Measurements from ENCODE around the gene PDLIM5. TPM values are rescaled to one million over a fixed set of nuclear protein-coding genes. Genes with fewer than 3 reads are reported as not detected.

Gene PDLIM5
- total RNA-seq, 1 experiment from 2014 or later: 58.0 TPM

DNA sequence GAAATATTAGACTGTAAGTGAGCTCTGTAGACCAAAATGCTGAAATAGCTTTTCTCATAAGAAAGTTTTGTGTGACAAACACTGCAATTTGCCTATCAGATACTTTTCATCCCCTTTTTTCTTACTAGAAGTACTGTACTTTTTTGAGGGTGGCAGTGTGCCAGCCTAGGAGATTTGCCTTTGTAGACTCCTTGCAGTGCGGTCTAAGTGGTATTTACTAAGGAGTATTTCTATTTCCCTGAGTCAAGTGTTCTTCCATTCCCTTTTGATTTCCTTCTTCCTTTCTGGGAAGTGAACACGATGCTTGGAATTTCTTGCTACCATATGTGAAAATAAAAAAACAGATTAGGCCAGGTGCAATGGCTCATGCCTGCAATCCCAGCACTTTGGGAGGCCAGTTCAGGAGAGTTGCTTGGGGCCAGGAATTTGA lies 34.6 kb downstream of the PDLIM5 start:
- H2AFZ ChIP-seq (ENCODE audit: low read length): no peak overlapping the region
- H2BK20ac ChIP-seq (ENCODE audit: low read depth, low read length, poor library complexity, severe bottlenecking): no peak overlapping the region
- no peak overlapping the region for H2BK120ac ChIP-seq (ENCODE audit: low read depth, low read length, poor library complexity, severe bottlenecking)
- H4K8ac ChIP-seq (replicated peaks; ENCODE audit: insufficient read length, low read depth, low read length): no peak overlapping the region
- H3K4ac ChIP-seq (ENCODE audit: low read depth, low read length): no peak overlapping the region
- no peak overlapping the region for H3K9ac ChIP-seq (ENCODE audit: extremely low read depth, insufficient read length, low read length)
- Mint-ChIP-seq H3K4me1 (no peaks in the 10 kb centered on the region), H3K27me3 (ENCODE audit: low read depth) (no peaks in the 10 kb centered on the region), H3K9me3 (no peaks in the 10 kb centered on the region), H3K4me3 (no peak overlapping the region), H3K36me3 (ENCODE audit: insufficient read depth in 1 of 3, low read depth in 3 of 3) (no peaks in the 10 kb centered on the region), H3K27ac (no peak overlapping the region)
- no peak overlapping the region for H3K18ac ChIP-seq (ENCODE audit: insufficient read length, low read depth, low read length)
- H3K4me2 ChIP-seq (ENCODE audit: insufficient read depth, insufficient read length, low read length): no peak overlapping the region
- no CpG with 5 or more reads among the region's 2 CpGs for WGBS (ENCODE audit: extremely low coverage, insufficient read length, low lambda C conversion rate)
- no peaks in the 10 kb centered on the region for H3K23me2 ChIP-seq (ENCODE audit: insufficient read length, low read depth, low read length, poor library complexity, severe bottlenecking)
- H3K79me1 ChIP-seq (ENCODE audit: insufficient read depth, low read depth, low read length, poor library complexity, severe bottlenecking): peaks cover 3% of the 10 kb centered on the region
- H3K23ac ChIP-seq (ENCODE audit: insufficient read length, low read depth, low read length): no peak overlapping the region
- H2BK12ac ChIP-seq (ENCODE audit: insufficient read length, low read depth, low read length): no peak overlapping the region
- no peaks in the 10 kb centered on the region for H3K27me3 ChIP-seq (ENCODE audit: insufficient read depth, low read length)
- H4K5ac ChIP-seq (ENCODE audit: insufficient read length, low read depth, low read length): no peak overlapping the region
- TF ChIP-seq, protein P1, sequence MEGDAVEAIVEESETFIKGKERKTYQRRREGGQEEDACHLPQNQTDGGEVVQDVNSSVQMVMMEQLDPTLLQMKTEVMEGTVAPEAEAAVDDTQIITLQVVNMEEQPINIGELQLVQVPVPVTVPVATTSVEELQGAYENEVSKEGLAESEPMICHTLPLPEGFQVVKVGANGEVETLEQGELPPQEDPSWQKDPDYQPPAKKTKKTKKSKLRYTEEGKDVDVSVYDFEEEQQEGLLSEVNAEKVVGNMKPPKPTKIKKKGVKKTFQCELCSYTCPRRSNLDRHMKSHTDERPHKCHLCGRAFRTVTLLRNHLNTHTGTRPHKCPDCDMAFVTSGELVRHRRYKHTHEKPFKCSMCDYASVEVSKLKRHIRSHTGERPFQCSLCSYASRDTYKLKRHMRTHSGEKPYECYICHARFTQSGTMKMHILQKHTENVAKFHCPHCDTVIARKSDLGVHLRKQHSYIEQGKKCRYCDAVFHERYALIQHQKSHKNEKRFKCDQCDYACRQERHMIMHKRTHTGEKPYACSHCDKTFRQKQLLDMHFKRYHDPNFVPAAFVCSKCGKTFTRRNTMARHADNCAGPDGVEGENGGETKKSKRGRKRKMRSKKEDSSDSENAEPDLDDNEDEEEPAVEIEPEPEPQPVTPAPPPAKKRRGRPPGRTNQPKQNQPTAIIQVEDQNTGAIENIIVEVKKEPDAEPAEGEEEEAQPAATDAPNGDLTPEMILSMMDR (conservative IDR thresholded peaks at IDR 0.05): no peak
- H3K27ac ChIP-seq (ENCODE audit: insufficient read length, low read depth, low read length): no peak overlapping the region
- no peaks in the 10 kb centered on the region for H4K20me1 ChIP-seq (ENCODE audit: control insufficient read depth, insufficient read depth, insufficient read length)
- H3T11ph ChIP-seq (ENCODE audit: low read length): no peak overlapping the region
- H2BK5ac ChIP-seq (ENCODE audit: insufficient read length, low read length): no peak overlapping the region
- H3K4me1 ChIP-seq (ENCODE audit: insufficient read depth, low read length): no peaks in the 10 kb centered on the region
- H3K14ac ChIP-seq (ENCODE audit: insufficient read depth, low read length): no peak overlapping the region
- no peak for DNase-seq
- H4K91ac ChIP-seq (ENCODE audit: insufficient read length, low read depth, low read length): no peak overlapping the region
- H3K79me2 ChIP-seq (ENCODE audit: insufficient read depth, low read length): no peaks in the 10 kb centered on the region
- H3K56ac ChIP-seq (ENCODE audit: insufficient read length, low read depth, low read length): no peak overlapping the region
- H2BK15ac ChIP-seq (ENCODE audit: low read depth, low read length): no peak overlapping the region
- H2AK5ac ChIP-seq (ENCODE audit: insufficient read length, low read length): no peak overlapping the region
- no peaks in the 10 kb centered on the region for H3K9me3 ChIP-seq (ENCODE audit: control insufficient read depth, low read depth, low read length)

Data from H9 (cell line).